ENCODE results near the gene RPF1.

DNA sequence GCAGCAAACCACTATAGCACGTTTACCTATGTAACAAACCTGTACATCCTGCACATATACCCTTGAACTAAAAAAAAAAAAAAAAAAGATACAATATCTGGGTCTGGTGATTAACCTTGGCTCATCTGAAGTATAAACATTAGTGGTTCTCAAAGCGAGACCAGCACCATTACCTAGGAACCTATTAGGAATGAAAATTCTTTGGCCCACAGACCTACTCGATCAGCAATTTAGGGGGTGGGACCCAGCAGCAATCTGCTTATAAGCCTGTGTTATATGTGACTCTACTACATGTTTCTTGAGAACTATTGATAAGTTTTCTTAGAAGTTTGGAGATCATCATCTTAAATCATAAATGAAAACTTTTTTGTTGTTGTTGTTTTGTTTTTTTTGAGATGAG, 17.4 kb downstream of the RPF1 start:
- TF ChIP-seq, protein P1, sequence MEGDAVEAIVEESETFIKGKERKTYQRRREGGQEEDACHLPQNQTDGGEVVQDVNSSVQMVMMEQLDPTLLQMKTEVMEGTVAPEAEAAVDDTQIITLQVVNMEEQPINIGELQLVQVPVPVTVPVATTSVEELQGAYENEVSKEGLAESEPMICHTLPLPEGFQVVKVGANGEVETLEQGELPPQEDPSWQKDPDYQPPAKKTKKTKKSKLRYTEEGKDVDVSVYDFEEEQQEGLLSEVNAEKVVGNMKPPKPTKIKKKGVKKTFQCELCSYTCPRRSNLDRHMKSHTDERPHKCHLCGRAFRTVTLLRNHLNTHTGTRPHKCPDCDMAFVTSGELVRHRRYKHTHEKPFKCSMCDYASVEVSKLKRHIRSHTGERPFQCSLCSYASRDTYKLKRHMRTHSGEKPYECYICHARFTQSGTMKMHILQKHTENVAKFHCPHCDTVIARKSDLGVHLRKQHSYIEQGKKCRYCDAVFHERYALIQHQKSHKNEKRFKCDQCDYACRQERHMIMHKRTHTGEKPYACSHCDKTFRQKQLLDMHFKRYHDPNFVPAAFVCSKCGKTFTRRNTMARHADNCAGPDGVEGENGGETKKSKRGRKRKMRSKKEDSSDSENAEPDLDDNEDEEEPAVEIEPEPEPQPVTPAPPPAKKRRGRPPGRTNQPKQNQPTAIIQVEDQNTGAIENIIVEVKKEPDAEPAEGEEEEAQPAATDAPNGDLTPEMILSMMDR (IDR thresholded peaks at IDR 0.05) = no peak
- TF ChIP-seq FOXK1 (CRISPR knock-in tag; IDR thresholded peaks at IDR 0.05) (no peak), ZNF121 (CRISPR knock-in tag; IDR thresholded peaks at IDR 0.05) (no peak), NFYB (CRISPR knock-in tag; conservative IDR thresholded peaks at IDR 0.05; ENCODE audit: low read depth) (no peak), JUN (CRISPR knock-in tag; IDR thresholded peaks at IDR 0.05) (no peak), SMAD3 (CRISPR knock-in tag; IDR thresholded peaks at IDR 0.05; ENCODE audit: borderline replicate concordance) (no peak), ATF1 (CRISPR knock-in tag; IDR thresholded peaks at IDR 0.05) (no peak), GRHL2 (CRISPR knock-in tag; IDR thresholded peaks at IDR 0.05; ENCODE audit: insufficient replicate concordance, severe bottlenecking) (no peak), FOXP1 (CRISPR knock-in tag; IDR thresholded peaks at IDR 0.05; ENCODE audit: borderline replicate concordance) (no peak), ZNF416 (CRISPR knock-in tag; IDR thresholded peaks at IDR 0.05) (no peak), RELA (CRISPR knock-in tag; IDR thresholded peaks at IDR 0.05; ENCODE audit: borderline replicate concordance) (no peak), NFE2L1 (CRISPR knock-in tag; IDR thresholded peaks at IDR 0.05) (no peak), GABPB1 (CRISPR knock-in tag; IDR thresholded peaks at IDR 0.05) (no peak)

All from WTC11 (cell line).